GM12878 (cell line): ENCODE measurements around the gene CHTOP. TPM values are rescaled to one million over a fixed set of nuclear protein-coding genes. Genes with fewer than 3 reads are reported as not detected.

Experiments
- ATAC-seq: fragments of 200-7000 bp; cut with Tn5 transposase; 3 replicates; pipeline ENCODE4 v1.9.1; 2020; ENCODE audit warnings: mild to moderate bottlenecking, moderate library complexity
- BruUV-seq: library from RNA; stranded (reverse); fragments of 400-500 nt; replicated peaks from 2 replicates; lab custom pipeline; 2021; lab: Mats Ljungman, UMichigan
- CTCF ChIA-PET: fragments of 300-600 bp; sonication (Branson Sonifier 250); formaldehyde crosslinking; extraction: SDS; loops from one replicate; lab custom pipeline; 2021; ENCODE audit warnings: inconsistent platforms; lab: Yijun Ruan, JAX
- POLR2A ChIA-PET: fragments of 350-600 bp; formaldehyde crosslinking; extraction: SDS; loops from one replicate; lab custom pipeline; 2021; ENCODE audit warnings: inconsistent platforms; lab: Charles Lee
- RAD21 ChIA-PET: fragments of 300-600 bp; sonication (Branson Sonifier 250); formaldehyde crosslinking; loops from one replicate; lab custom pipeline; 2023; ENCODE audit warnings: antibody characterized with exemption; ENCODE audit not compliant: unreplicated experiment; lab: Charles Lee
- SMC1A ChIA-PET: fragments of 300-600 bp; sonication (Branson Sonifier 250); formaldehyde crosslinking; loops from one replicate; lab custom pipeline; 2023; ENCODE audit not compliant: unreplicated experiment, uncharacterized antibody; lab: Charles Lee
- DNase-seq: peaks from one replicate; pipeline ENCODE4 v3.0.0-alpha.2; 2011; ENCODE audit warnings: low read depth, low spot score
- FAIRE-seq: peaks from 3 replicates; lab custom pipeline; 2011; peaks lifted over from hg19 to GRCh38; lab: Jason Lieb, UNC
- H2AFZ ChIP-seq: 2 replicates; pipeline ENCODE4 v1.6.0; 2011; ENCODE audit warnings: low read depth, low read length, control low read depth; ENCODE audit not compliant: control insufficient read depth
- H3K27ac ChIP-seq: 2 replicates; pipeline ENCODE4 v1.5.1; 2011; ENCODE audit warnings: control low read depth; ENCODE audit not compliant: control insufficient read depth, insufficient read depth
- H3K27me3 ChIP-seq, 2 experiments: replicated peaks in 1 of 2; 2 replicates each; pipeline versions ENCODE4 v1.6.0 to v1.6.1; 2011; ENCODE audit warnings: low read length in 1 of 2; ENCODE audit not compliant: control insufficient read depth in 2 of 2, insufficient read depth in 2 of 2
- H3K36me3 ChIP-seq, 2 experiments: 2 replicates each; pipeline ENCODE4 v1.5.1; 2011; ENCODE audit warnings: low read length in 1 of 2; ENCODE audit not compliant: control insufficient read depth in 2 of 2, insufficient read depth in 2 of 2
- H3K4me1 ChIP-seq: 2 replicates; pipeline ENCODE4 v1.6.1; 2011; ENCODE audit warnings: mild to moderate bottlenecking, low read length, moderate library complexity, mixed read lengths; ENCODE audit not compliant: control insufficient read depth, insufficient read depth
- H3K4me2 ChIP-seq: 2 replicates; pipeline ENCODE4 v1.6.0; 2011; ENCODE audit warnings: control low read depth; ENCODE audit not compliant: control insufficient read depth, insufficient read depth
- H3K4me3 ChIP-seq: fragments of 200-600 bp; sonication (generic); 2 replicates; pipeline ENCODE4 v1.5.1; 2016
- H3K79me2 ChIP-seq: 2 replicates; pipeline ENCODE4 v1.6.0; 2011; ENCODE audit warnings: low read length; ENCODE audit not compliant: control insufficient read depth, insufficient read depth
- H3K9ac ChIP-seq: 2 replicates; pipeline ENCODE4 v1.8.0; 2011; ENCODE audit warnings: low read length, control low read depth, mixed read lengths; ENCODE audit not compliant: control insufficient read depth, insufficient read depth
- H3K9me3 ChIP-seq: replicated peaks from 3 replicates; pipeline ENCODE4 v1.5.1; 2011; ENCODE audit warnings: mild to moderate bottlenecking, low read length; ENCODE audit not compliant: control insufficient read depth, insufficient read depth
- H4K20me1 ChIP-seq: 2 replicates; pipeline ENCODE4 v1.6.0; 2011; ENCODE audit not compliant: control insufficient read depth, insufficient read depth
- ASH2L ChIP-seq: fragments of 300-600, 200-600 bp; sonication (generic); IDR thresholded peaks from 2 replicates; pipeline ENCODE4 v1.6.1; 2017; ENCODE audit warnings: low read depth, mild to moderate bottlenecking, borderline replicate concordance
- BMI1 ChIP-seq: fragments of 450-650 bp; IDR thresholded peaks from 2 replicates; pipeline ENCODE4 v1.6.1; 2016; ENCODE audit warnings: mild to moderate bottlenecking, moderate library complexity, borderline replicate concordance
- CHD1 ChIP-seq: IDR thresholded peaks from 2 replicates; pipeline ENCODE4 v1.6.1; 2012; ENCODE audit warnings: low read depth, low read length, improper control_type of control experiment
- DPF2 ChIP-seq: fragments of 450-650 bp; IDR thresholded peaks from 2 replicates; pipeline ENCODE4 v1.6.1; 2017; ENCODE audit warnings: mild to moderate bottlenecking
- WGBS: methylation state at CpG from one replicate; pipeline ENCODE4 v1.1.6; 2016; ENCODE audit warnings: low lambda C conversion rate; ENCODE audit not compliant: insufficient replicate concordance, insufficient coverage; ENCODE audit errors: missing lambda C conversion rate; 5-methylcytosine and 5-hydroxymethylcytosine counted together
- in situ Hi-C: fragments of 300-500 bp; cut with MboI; formaldehyde crosslinking; loops from 9 replicates; pipeline ENCODE4 v1.14.3; 2018; ENCODE audit warnings: mixed read lengths
- intact Hi-C: fragments of 100-400 bp; cut with micrococcal nuclease; formaldehyde crosslinking; loops from one replicate; pipeline ENCODE4 v1.14.2; 2022; ENCODE audit not compliant: unreplicated experiment
- polyA plus RNA-seq, 11 experiments: library from polyadenylated mRNA; depleted of rRNA in 4 of 11; unstranded in 6 of 11; stranded (reverse) in 5 of 11; fragments of >200 nt; fragmentation: Nextera tagmentation in 4 of 11; fragmentation: Illumina TruSeq in 1 of 11; extraction: Ambion mirVana in 4 of 11; extraction: Trizol in 1 of 11; gene quantifications; 1 replicate in 1 of 11; 2 replicates in 10 of 11; pipeline versions ENCODE4 v1.2.1 to v1.2.3, GENCODE V29; 2011 to 2016; ENCODE audit warnings: inconsistent platforms in 2 of 11, missing spikeins in 2 of 11, low read depth in 1 of 11
- total RNA-seq, 4 experiments: library from RNA; depleted of rRNA in 3 of 4; stranded (reverse); fragments of >200 nt in 3 of 4; fragmentation: Illumina TruSeq in 1 of 4; extraction: Trizol in 1 of 4; gene quantifications; 2 replicates each; pipeline versions ENCODE4 v1.2.1 to v1.2.3, GENCODE V29; 2013 to 2021

CHTOP gene
- total and polyA plus RNA-seq, 10 of the 15 experiments (the other 5 are each of a cell fraction or from before 2014, with no cell fraction given), result 8.4 to 93.8 (median 52.3) TPM

- peaks cover 9% of the 10 kb centered on the region for H3K4me1 ChIP-seq
- H3K9me3 ChIP-seq, result no peaks in the 10 kb centered on the region
- CTCF ChIA-PET, result interaction anchor here (3.6 to 7.5 kb wide), 2 partner anchors 77 to 102 kb away, joined by 29 to 43 read pairs; no protein-coding TSS in a partner anchor
- no peak overlapping the region for H2AFZ ChIP-seq
- in situ Hi-C loops (no loop called here), intact Hi-C loops (loop anchor here (5.0 kb wide), 2 partner anchors 101 to 161 kb away; no protein-coding TSS in a partner anchor)
- no peak overlapping the region for H3K4me2 ChIP-seq
- no TSS peak for BruUV-seq
- FAIRE-seq, result no peak
- peaks cover 2 to 7% of the 10 kb centered on the region in 2 experiments for H3K36me3 ChIP-seq
- H4K20me1 ChIP-seq, result no peaks in the 10 kb centered on the region
- RAD21 ChIA-PET, result interaction anchor here (1.5 to 3.6 kb wide), 3 partner anchors 62 to 313 kb away, joined by 3 to 14 read pairs (median 6); partner anchors contain the start of gene RAB13
- peaks cover 5 to 6% of the 10 kb centered on the region in 2 experiments; a peak in 3 of 4 replicates for H3K27me3 ChIP-seq
- H3K4me3 ChIP-seq, result no peak overlapping the region
- no peak for ATAC-seq
- POLR2A ChIA-PET, result interaction anchor here (0.6 to 1.4 kb wide), 2 partner anchors 50 to 101 kb away, joined by 3 read pairs; no protein-coding TSS in a partner anchor
- no peak overlapping the region for H3K27ac ChIP-seq
- no peak for DNase-seq
- H3K79me2 ChIP-seq, result peaks cover 23% of the 10 kb centered on the region
- no peak overlapping the region for H3K9ac ChIP-seq
- SMC1A ChIA-PET, result interaction anchor here (1.1 kb wide), 2 partner anchors 101 to 313 kb away, joined by 3 to 5 read pairs; partner anchors contain the start of gene RAB13
- TF ChIP-seq CHD1 (no peak), ASH2L (no peak), BMI1 (no peak), DPF2 (no peak)
- 97% methylated on average over 2 of the region's 2 CpGs for WGBS
Observed at GRCh38 chr1:153673511-153673910, 39.6 kb downstream of the CHTOP start.
